Measurements from ENCODE around the gene LETM1.

GRCh38 chr4:1904042-1904441 lies 48.1 kb upstream of the LETM1 start:
- TF ChIP-seq CTCF (conservative IDR thresholded peaks at IDR 0.05; ENCODE audit: low read length) = no peak
- TF ChIP-seq EZH2phosphoT487 (IDR thresholded peaks at IDR 0.05; ENCODE audit: borderline replicate concordance, low read depth, low read length) = no peak

All from OCI-LY7 (cell line).